Activated CD4-positive, alpha-beta T cell treated with anti-CD3 and anti-CD28 coated beads, Interleukin-2, Interleukin-4, amounts not matched to agents 100 ng/mL and 50 ng/mL, durations not matched to agents 16 hours and 8 hours (primary cell): ENCODE data around the gene LILRB2.
"Not testable (repeated sequence)": the region's sequence is repeated elsewhere in the genome, so short reads cannot be mapped to it uniquely, and the experiment has no call there.

Experiments
- DNase-seq: peaks from one replicate; pipeline ENCODE4 v3.0.0-alpha.2; 2020; ENCODE audit warnings: low spot score

Gene LILRB2

GRCh38 chr19:54305141-54305540 is 24.2 kb upstream of the LILRB2 start:
- DNase-seq: no peak

- DNase-seq: no peak
Measured at GRCh38 chr19:54302257-54302656, 21.3 kb upstream of the LILRB2 start.

- DNase-seq: no peak
Measured at GRCh38 chr19:54299515-54299914, 18.6 kb upstream of the LILRB2 start.

DNA sequence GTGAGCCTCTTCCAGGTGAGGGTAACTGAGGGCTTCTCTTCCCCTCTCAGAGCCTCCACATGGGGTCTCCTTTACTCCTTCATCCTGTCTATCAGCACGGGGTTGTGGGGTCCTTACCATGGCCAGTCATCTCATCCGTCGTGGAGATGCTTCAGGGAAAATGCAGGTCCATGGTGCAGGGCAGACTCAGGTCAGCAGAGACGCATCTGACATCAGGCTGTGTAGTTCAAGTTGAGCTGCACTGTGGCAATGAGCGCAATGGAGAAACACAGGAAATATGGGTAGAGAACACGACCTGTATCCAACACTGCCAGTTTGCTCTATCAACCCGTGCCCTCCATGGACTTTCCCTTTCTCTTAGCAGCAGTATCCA is 18.2 kb upstream of the LILRB2 start:
- DNase-seq: no peak

DNA sequence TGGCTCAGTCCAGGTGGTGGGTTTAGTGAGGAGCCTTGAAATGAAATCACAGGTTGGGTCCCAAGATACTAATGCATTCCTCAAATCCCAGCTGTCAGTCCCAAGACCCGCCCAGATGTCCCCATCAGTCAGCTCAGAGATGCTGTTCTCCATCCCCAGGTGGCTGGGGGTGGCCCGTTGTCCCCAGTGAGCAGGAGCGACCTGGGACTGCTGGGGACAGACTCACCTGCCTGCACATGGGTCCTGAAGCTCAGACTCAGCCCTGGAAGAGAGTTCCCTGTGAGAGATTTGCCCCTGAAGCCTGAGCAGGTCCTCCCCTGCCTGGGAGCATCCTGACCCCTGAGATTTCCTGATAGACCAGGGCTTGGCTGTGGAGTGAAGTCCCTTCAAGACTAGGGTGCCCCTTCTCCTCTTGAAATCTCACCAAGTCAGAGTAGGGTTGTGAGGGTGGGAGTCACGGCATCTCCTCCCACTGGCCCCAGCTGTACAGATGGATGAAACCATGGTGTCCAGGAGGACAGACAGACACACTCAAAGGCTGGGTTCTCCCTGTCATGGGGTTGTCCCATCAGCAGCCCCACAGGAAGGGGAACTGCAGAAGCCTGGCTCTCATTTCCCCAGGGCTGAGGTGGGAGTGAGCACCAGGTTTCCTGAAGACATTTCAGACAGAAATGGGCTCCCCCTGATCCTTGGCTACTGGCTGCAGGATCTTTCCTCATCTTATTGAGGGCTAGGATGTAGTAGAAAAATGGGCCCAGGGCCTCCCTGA is 17.6 kb upstream of the LILRB2 start:
- no peak for DNase-seq

GRCh38 chr19:54297759-54298305 is 16.9 kb upstream of the LILRB2 start:
- no peak for DNase-seq

- no peak for DNase-seq
Measured at GRCh38 chr19:54294539-54294938, 13.6 kb upstream of the LILRB2 start.

DNA sequence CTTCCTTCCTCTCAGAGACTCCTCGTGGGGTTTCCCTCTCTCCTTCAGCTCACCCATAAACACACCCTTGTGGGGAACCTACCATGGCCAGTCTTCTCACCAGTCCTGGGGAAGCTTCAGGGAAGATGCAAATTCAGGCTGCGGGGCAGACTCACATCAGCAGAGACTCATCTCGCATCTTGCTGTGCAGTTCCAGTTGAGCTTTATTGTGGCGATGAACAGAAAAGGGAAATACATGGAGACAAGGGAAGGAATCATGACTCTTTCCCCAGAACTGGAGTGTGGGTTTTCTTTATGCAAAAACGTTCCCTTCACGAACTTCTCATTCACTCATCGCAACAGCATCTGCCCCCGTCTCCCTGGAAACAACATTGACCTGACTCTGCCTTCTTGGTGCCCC is 8.2 kb upstream of the LILRB2 start:
- not testable (repeated sequence) for DNase-seq

- DNase-seq: no peak
Measured at GRCh38 chr19:54287456-54287855, 6.5 kb upstream of the LILRB2 start.

DNA sequence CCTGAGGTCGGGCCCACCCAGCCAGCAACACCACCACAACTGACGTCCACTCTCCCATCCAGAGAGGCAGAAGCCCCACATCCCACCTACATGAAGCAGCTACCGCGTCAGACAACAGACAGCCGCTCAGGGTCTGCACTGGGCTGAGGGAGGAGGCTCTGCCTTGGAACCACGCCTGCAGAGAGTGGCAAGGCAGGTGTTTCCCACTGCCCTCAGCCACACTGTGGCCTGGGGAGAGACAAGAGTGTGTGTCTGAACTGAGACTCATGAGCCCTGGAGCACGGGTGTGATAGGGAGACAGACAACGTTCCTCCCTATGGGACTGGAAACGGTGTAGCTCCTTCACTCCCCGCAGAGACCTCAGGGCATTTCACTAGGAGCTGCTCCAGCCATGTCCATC is 5.4 kb upstream of the LILRB2 start:
- not testable (repeated sequence) for DNase-seq

DNA sequence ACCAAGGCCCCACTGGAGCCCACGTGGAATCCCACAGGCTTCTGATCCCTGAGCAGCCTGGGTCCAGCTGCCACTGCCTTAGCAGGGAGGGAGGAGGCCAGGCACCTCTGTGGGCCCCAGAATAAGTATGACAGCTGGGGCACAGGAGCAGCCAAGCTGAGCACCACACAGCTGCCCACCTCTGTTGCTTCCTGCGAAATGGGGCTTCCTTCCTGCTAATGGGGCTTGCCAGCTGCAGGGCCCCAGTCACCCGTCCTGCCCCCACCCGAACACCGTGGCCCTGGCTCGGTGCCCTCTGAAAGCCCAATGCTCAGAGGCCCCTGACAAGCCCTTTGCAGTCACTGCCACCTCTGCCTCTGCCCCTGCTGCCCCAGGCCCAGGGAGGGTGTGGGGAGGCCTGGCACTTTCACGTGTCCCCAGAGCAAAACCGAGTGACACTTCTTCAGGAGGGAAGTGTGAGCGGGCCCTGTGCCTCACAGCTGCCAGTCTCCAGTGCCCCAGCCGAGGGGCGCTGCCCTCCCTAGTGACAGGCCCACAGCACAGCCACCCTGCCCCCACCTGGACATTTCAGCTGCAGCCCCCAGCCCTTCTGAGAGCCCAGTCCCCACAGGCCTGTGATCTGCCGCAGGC is 4.6 kb upstream of the LILRB2 start:
- not testable (repeated sequence) for DNase-seq

- no peak for DNase-seq
Measured at GRCh38 chr19:54282686-54283470, 2.0 kb upstream of the LILRB2 start.

GRCh38 chr19:54281729-54282075 is 792 bp upstream of the LILRB2 start:
- not testable (repeated sequence) for DNase-seq

DNA sequence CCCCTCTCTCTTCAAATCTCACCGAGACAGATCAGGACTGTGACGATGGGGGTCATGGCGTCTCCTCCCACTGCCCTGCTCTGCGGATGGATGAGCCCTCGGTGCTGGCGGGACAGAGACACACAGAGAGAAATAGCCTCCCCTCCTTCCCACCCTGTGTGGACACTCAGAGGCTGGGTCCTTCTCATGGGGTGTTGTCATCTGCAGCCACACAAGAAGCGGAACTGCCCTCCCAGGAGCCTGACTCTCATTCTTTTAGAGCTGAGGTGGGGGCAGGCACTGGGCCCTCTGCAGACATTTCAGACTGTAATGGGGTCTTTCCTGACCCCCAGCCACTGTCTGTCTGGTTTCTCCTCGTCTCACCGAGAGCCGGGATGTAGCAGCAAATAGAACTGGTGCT is 469 bp downstream of the LILRB2 start:
- DNase-seq: not testable (repeated sequence)

DNA sequence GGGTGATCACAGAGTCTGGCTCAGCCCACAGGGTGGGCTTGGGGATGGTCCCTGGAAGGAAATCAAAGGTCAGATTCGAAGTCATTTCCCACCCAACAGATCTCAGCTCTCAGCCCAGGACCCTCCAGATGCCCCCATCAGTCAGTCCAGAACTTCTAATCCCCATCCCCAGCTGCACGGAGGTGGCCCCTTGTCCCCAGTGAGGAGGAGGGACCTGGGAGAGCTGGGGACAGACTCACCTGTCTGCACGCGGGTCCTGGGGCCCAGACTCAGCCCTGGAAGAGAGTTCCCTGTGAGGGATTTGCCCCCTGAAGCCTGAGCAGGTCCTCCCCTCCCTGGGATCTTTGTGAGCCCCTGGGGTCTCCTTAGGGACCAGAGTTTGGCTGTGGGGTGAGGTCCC is 885 bp downstream of the LILRB2 start:
- DNase-seq: not testable (repeated sequence)

- no peak for DNase-seq
Measured at GRCh38 chr19:54279406-54279962, 1.4 kb downstream of the LILRB2 start.

DNA sequence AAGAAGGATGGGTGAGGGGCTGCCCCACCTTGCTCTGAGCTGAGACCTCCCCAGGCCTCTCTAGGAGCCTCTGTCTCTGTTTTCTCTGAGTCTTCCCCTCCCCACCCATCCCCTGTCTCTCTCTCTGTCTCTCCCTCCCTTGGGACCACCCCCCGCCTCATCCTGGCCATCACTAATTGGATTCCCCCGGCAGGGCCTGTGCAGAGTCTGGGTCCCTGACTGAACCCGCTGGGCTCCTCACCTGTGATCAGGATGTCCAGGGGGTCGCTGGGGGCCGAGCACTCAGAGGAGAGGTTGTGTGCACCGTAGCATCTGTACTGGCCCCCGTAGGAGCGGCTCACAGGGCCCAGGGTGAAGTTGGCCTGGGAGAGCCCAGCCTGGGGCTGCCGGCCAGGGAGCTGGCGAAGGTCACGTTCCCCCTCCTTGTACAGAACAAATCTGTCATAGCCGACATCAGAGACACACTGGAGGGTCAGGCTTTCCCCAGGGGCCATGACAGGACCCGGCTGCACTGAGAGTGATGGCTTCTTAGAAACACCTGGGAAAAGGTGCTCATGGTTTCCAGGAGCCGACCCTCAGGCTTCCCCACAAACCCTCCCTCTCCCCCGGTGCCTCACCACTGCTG is 2.2 kb downstream of the LILRB2 start:
- not testable (repeated sequence) for DNase-seq

- DNase-seq: not testable (repeated sequence)
Measured at GRCh38 chr19:54278056-54278455, 2.9 kb downstream of the LILRB2 start.

DNA sequence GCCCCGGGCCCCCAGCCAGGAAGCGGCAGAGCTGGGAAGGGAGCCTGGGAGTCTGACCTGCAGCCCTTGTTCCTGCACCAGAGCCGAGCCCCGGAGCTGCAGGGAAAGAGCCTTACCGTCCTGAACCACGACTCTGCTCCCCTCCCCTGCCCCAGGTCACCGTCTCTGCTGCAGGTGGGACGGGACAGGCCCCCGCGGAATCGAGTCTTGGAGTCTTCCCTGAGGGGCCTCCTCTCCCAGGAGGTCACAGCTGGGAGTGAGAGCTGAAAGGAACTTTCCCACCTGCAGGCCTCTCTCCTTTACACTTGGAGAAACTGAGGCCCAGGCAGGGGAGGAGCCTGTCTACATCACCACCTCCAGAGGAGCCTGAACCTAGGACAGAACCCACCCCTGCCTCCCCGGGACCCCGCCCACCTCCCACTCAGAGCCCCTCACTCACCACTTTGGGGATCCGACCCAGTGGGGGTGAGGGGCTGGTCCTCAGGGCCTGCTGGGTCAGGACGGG is 3.7 kb downstream of the LILRB2 start:
- not testable (repeated sequence) for DNase-seq

- no peak for DNase-seq
Measured at GRCh38 chr19:54275951-54276350, 5.0 kb downstream of the LILRB2 start.

- DNase-seq: not testable (repeated sequence)
Measured at GRCh38 chr19:54274516-54274915, 6.4 kb downstream of the LILRB2 start.

DNA sequence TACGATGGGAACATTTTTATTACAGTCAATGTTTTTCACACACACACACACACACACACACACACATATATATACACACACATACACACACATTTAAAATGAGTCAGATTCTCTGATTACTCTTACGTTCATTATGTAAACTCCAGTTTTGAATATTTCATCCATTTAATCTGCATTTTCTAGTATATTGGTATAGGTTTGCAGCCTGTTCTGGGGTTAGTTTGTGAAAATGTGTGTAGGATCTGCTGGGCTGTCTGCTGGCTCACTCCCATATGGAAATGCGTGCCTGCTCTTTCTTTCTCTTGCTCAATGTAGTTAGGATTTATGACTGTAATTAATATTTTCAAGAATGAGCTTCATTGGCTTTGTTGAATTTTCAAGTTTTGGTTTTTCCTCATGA is 7.1 kb downstream of the LILRB2 start:
- no peak for DNase-seq
